PC-3 (cell line): ENCODE measurements around the gene OR13C8. TPM values are rescaled to one million over a fixed set of nuclear protein-coding genes. Genes with fewer than 3 reads are reported as not detected.
"Not testable (repeated sequence)": the region's sequence is repeated elsewhere in the genome, so short reads cannot be mapped to it uniquely, and the experiment has no call there.

Experiments
- ATAC-seq: fragments of 200-7000 bp; cut with Tn5 transposase; 2 replicates; pipeline ENCODE4 v1.9.1; 2020; ENCODE audit warnings: mild to moderate bottlenecking, moderate library complexity
- BruUV-seq: library from RNA; stranded (reverse); fragments of 400-500 nt; replicated peaks from 2 replicates; lab custom pipeline; 2021; lab: Mats Ljungman, UMichigan
- CTCF ChIA-PET: fragments of 300-600 bp; sonication (Branson Sonifier 250); formaldehyde crosslinking; loops from one replicate; lab custom pipeline; 2022; ENCODE audit warnings: antibody characterized with exemption; lab: Charles Lee
- POLR2A ChIA-PET: fragments of 300-600 bp; sonication (Branson Sonifier 250); formaldehyde crosslinking; loops from one replicate; lab custom pipeline; 2022; ENCODE audit warnings: antibody characterized with exemption; ENCODE audit not compliant: unreplicated experiment; lab: Charles Lee
- DNase-seq: peaks from one replicate; pipeline ENCODE4 v3.0.0-alpha.2; 2015
- H2AFZ ChIP-seq: fragments of 300-600 bp; sonication (generic); 2 replicates; pipeline ENCODE4 v1.6.0; 2016; ENCODE audit warnings: antibody characterized with exemption, low read length
- H3F3A ChIP-seq: fragments of 300-600 bp; sonication (generic); one replicate; pipeline ENCODE4 v1.6.0; 2017; ENCODE audit warnings: antibody characterized with exemption, low read length, control low read depth, mild to moderate bottlenecking; ENCODE audit not compliant: unreplicated experiment
- H3K27ac ChIP-seq: fragments of 300-600 bp; sonication (generic); 2 replicates; pipeline ENCODE4 v1.5.1; 2016; ENCODE audit warnings: mild to moderate bottlenecking, low read length
- H3K27me3 ChIP-seq: fragments of 300-600 bp; sonication (generic); 2 replicates; pipeline ENCODE4 v1.6.1; 2016; ENCODE audit warnings: low read length, mixed read lengths
- H3K36me3 ChIP-seq: fragments of 300-600 bp; sonication (generic); 2 replicates; pipeline ENCODE4 v1.6.1; 2016; ENCODE audit warnings: low read depth, mixed run types, low read length, mixed read lengths
- H3K4me1 ChIP-seq: fragments of 300-600 bp; sonication (generic); 2 replicates; pipeline ENCODE4 v1.5.1; 2016; ENCODE audit warnings: low read length; ENCODE audit not compliant: insufficient read depth
- H3K4me2 ChIP-seq: fragments of 300-600 bp; sonication (generic); 2 replicates; pipeline ENCODE4 v1.6.0; 2016; ENCODE audit warnings: low read length
- H3K4me3 ChIP-seq: fragments of 300-600 bp; sonication (generic); 2 replicates; pipeline ENCODE4 v1.5.1; 2016; ENCODE audit warnings: mild to moderate bottlenecking, low read length, mixed read lengths
- H3K79me2 ChIP-seq: fragments of 300-600 bp; sonication (generic); 2 replicates; pipeline ENCODE4 v1.6.1; 2017; ENCODE audit warnings: low read length, mixed read lengths
- H3K9ac ChIP-seq: fragments of 300-600 bp; sonication (generic); 2 replicates; pipeline ENCODE4 v1.6.0; 2016; ENCODE audit warnings: mild to moderate bottlenecking, low read length
- H3K9me2 ChIP-seq: fragments of 300-600 bp; sonication (generic); replicated peaks from 2 replicates; pipeline ENCODE4 v1.6.1; 2016; ENCODE audit warnings: mixed run types, low read length, mixed read lengths
- H3K9me3 ChIP-seq: fragments of 300-600 bp; sonication (generic); 2 replicates; pipeline ENCODE4 v1.6.1; 2016; ENCODE audit warnings: low read length, mixed read lengths
- H4K20me1 ChIP-seq: fragments of 300-600 bp; sonication (generic); 2 replicates; pipeline ENCODE4 v1.6.1; 2016; ENCODE audit warnings: low read length, mixed read lengths
- CTCF ChIP-seq: fragments of 300-600 bp; sonication (generic); conservative IDR thresholded peaks from 2 replicates; pipeline ENCODE4 v1.5.1; 2017; ENCODE audit warnings: antibody characterized with exemption, low read depth, mild to moderate bottlenecking, low read length
- EZH2 ChIP-seq: fragments of 300-600 bp; sonication (generic); IDR thresholded peaks from one replicate; pipeline ENCODE4 v1.6.1; 2017; ENCODE audit warnings: antibody characterized with exemption, mild to moderate bottlenecking, low read length; ENCODE audit not compliant: unreplicated experiment
- EZH2phosphoT487 ChIP-seq: fragments of 300-600 bp; sonication (generic); IDR thresholded peaks from 2 replicates; pipeline ENCODE4 v1.6.1; 2018; ENCODE audit warnings: mild to moderate bottlenecking, antibody characterized with exemption, low read length, borderline replicate concordance
- intact Hi-C: fragments of 100-400 bp; cut with micrococcal nuclease; formaldehyde crosslinking; loops from 2 replicates; pipeline ENCODE4 v1.9.0; 2023
- total RNA-seq: library from RNA; depleted of rRNA; stranded (reverse); fragments of >200 nt; gene quantifications from 2 replicates; pipeline ENCODE4 v1.2.3, GENCODE V29; 2014

OR13C8 gene
- total RNA-seq, 1 experiment from 2014 or later: not detected

GRCh38 chr9:104589626-104590025 lies 20.7 kb downstream of the OR13C8 start:
- ChIA-PET CTCF (no interaction called here), POLR2A (no interaction called here)
- Histone ChIP-seq H2AFZ (no peak overlapping the region), H4K20me1 (no peaks in the 10 kb centered on the region), H3K9me2 (no peaks in the 10 kb centered on the region), H3F3A (no peaks in the 10 kb centered on the region), H3K36me3 (no peaks in the 10 kb centered on the region), H3K9ac (no peak overlapping the region), H3K79me2 (no peaks in the 10 kb centered on the region), H3K27ac (no peak overlapping the region), H3K9me3 (no peaks in the 10 kb centered on the region), H3K4me1 (no peaks in the 10 kb centered on the region), H3K4me2 (no peak overlapping the region), H3K4me3 (no peak overlapping the region), H3K27me3 (no peaks in the 10 kb centered on the region)
- DNase-seq (no peak), ATAC-seq (no peak)
- intact Hi-C loops: no loop called here
- TF ChIP-seq EZH2 (no peak), EZH2phosphoT487 (no peak), CTCF (no peak)
- no TSS peak for BruUV-seq

GRCh38 chr9:104598749-104599148 lies 29.8 kb downstream of the OR13C8 start:
- CTCF ChIA-PET, intact Hi-C loops, H3K9me3 ChIP-seq, H3K36me3 ChIP-seq, H3K9me2 ChIP-seq, DNase-seq, H3K27ac ChIP-seq, H3K79me2 ChIP-seq, POLR2A ChIA-PET, H4K20me1 ChIP-seq, H3K4me1 ChIP-seq, H3F3A ChIP-seq, H2AFZ ChIP-seq, ATAC-seq, BruUV-seq, H3K27me3 ChIP-seq, H3K4me2 ChIP-seq, H3K9ac ChIP-seq, H3K4me3 ChIP-seq: not testable (repeated sequence)

GRCh38 chr9:104599313-104599712 lies 30.3 kb downstream of the OR13C8 start, which contains the start of gene OR13C5:
TSS of gene OR13C5 (minus strand) at chr9:104599413. CDS start at chr9:104599413, 0 bp downstream.
- H3K4me1 ChIP-seq, H3K27ac ChIP-seq, CTCF ChIA-PET, DNase-seq, intact Hi-C loops, POLR2A ChIA-PET, H3K4me2 ChIP-seq, H3K4me3 ChIP-seq, H3K79me2 ChIP-seq, H3K9me3 ChIP-seq, H3K27me3 ChIP-seq, ATAC-seq, BruUV-seq, H3K9ac ChIP-seq, H3F3A ChIP-seq, H2AFZ ChIP-seq, H3K9me2 ChIP-seq, H4K20me1 ChIP-seq, H3K36me3 ChIP-seq: not testable (repeated sequence)

- Histone ChIP-seq H3K4me1 (no peaks in the 10 kb centered on the region), H3K9me2 (no peaks in the 10 kb centered on the region), H3K4me2 (no peak overlapping the region), H3K9ac (no peak overlapping the region), H3F3A (no peaks in the 10 kb centered on the region), H3K36me3 (no peaks in the 10 kb centered on the region), H3K4me3 (no peak overlapping the region), H3K9me3 (no peaks in the 10 kb centered on the region), H3K79me2 (no peaks in the 10 kb centered on the region), H4K20me1 (no peaks in the 10 kb centered on the region), H3K27ac (no peak overlapping the region), H2AFZ (no peak overlapping the region), H3K27me3 (0 out of 2 replicates have a peak, but pooled peaks cover 5% of the 10 kb centered on the region)
- POLR2A ChIA-PET: no interaction called here
- no peak for TF ChIP-seq EZH2phosphoT487
- TF ChIP-seq CTCF: no peak
- no peak for TF ChIP-seq EZH2
- ATAC-seq (no peak), DNase-seq (no peak)
- BruUV-seq: no TSS peak
- intact Hi-C loops: loop anchor here (5.0 kb wide), 1 partner anchor 108 kb away; no protein-coding TSS in a partner anchor
- CTCF ChIA-PET: no interaction called here
Observed at GRCh38 chr9:104604801-104605200, 35.8 kb downstream of the OR13C8 start.

GRCh38 chr9:104605527-104605926 lies 36.6 kb downstream of the OR13C8 start, which contains the start of gene OR13C2:
TSS of gene OR13C2 (minus strand) at chr9:104605627. CDS start at chr9:104605627, 0 bp downstream.
- BruUV-seq, H3K27ac ChIP-seq, H3K36me3 ChIP-seq, POLR2A ChIA-PET, H3K79me2 ChIP-seq, H3F3A ChIP-seq, H3K9ac ChIP-seq, CTCF ChIA-PET, H3K27me3 ChIP-seq, H3K4me2 ChIP-seq, H2AFZ ChIP-seq, DNase-seq, H3K9me3 ChIP-seq, H3K9me2 ChIP-seq, H3K4me1 ChIP-seq, H4K20me1 ChIP-seq, H3K4me3 ChIP-seq, ATAC-seq: not testable (repeated sequence)
- intact Hi-C loops: loop anchor here (5.0 kb wide), 1 partner anchor 108 kb away; no protein-coding TSS in a partner anchor
